ENCODE results near the gene PCYOX1L.

Gene PCYOX1L

DNA sequence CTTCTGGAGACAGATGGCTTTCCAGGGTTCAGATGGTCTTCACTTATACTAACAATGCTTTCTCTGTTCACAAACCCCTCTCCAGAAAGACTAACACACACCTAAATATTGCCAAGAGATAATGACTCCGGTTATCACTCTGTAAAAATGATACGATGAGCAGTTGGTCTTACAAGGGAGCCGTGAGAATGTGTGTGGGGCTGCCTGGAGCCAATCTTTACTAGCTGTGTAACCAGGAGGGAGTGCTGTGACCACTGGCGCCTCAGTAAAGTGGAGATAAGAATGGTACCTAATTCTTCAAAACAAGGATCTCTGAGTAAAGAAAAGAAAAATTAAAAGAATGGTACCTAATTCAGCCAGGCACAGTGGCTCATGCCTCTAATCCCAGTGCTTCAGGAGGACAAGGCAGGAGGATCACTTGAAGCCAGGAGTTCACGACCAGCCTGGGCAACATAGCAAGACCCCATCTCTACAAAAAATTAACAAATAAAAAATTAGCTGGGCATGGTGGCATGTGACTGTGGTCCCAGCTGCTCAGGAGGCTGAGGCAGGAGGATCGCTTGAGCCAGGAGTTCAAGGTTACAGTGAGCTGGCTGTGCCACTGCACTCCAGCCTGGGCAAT, 61.2 kb downstream of the PCYOX1L start:
- no peaks in the 10 kb centered on the region for H3K27me3 ChIP-seq
- H3K9me3 ChIP-seq = no peaks in the 10 kb centered on the region
- no peak for DNase-seq
- no peaks in the 10 kb centered on the region for H3K36me3 ChIP-seq
- H3K4me3 ChIP-seq (ENCODE audit: low read depth, low read length) = no peak overlapping the region
- TF ChIP-seq CTCF (IDR thresholded peaks at IDR 0.05; ENCODE audit: low read depth, low read length) = no peak
- H3K4me1 ChIP-seq = peaks cover 67% of the 10 kb centered on the region

Data from BE2C (cell line).